Neuronal stem cell (in vitro differentiated cells): ENCODE data around the gene ROBO1.

Experiments
- DNase-seq: peaks from one replicate; pipeline ENCODE4 v3.0.0-alpha.2; 2013; ENCODE audit warnings: low spot score
- H2AFZ ChIP-seq: one replicate; pipeline ENCODE4 v1.6.1; 2013; ENCODE audit warnings: mild to moderate bottlenecking, low read length, inconsistent platforms
- H2AK5ac ChIP-seq: 2 replicates; pipeline ENCODE4 v1.6.1; 2013; ENCODE audit warnings: low read depth, mild to moderate bottlenecking, inconsistent platforms, low read length, moderate library complexity, mixed read lengths
- H2BK120ac ChIP-seq: 2 replicates; pipeline ENCODE4 v1.6.1; 2013; ENCODE audit warnings: low read depth, mild to moderate bottlenecking, inconsistent platforms, low read length, moderate library complexity, mixed read lengths
- H2BK12ac ChIP-seq: one replicate; pipeline ENCODE4 v1.6.1; 2013; ENCODE audit warnings: low read length, inconsistent platforms
- H2BK15ac ChIP-seq: 2 replicates; pipeline ENCODE4 v1.6.1; 2013; ENCODE audit warnings: mild to moderate bottlenecking, low read length, inconsistent platforms, mixed read lengths
- H2BK5ac ChIP-seq: one replicate; pipeline ENCODE4 v1.6.1; 2013; ENCODE audit warnings: inconsistent platforms, mild to moderate bottlenecking, low read length, moderate library complexity
- H3K14ac ChIP-seq: one replicate; pipeline ENCODE4 v1.6.1; 2013; ENCODE audit warnings: low read length, inconsistent platforms
- H3K18ac ChIP-seq: 2 replicates; pipeline ENCODE4 v1.6.1; 2013; ENCODE audit warnings: low read length, inconsistent platforms
- H3K23ac ChIP-seq: 2 replicates; pipeline ENCODE4 v1.6.1; 2013; ENCODE audit warnings: low read depth, mild to moderate bottlenecking, mixed read lengths, low read length, inconsistent platforms; ENCODE audit not compliant: poor library complexity
- H3K27ac ChIP-seq: replicated peaks from 3 replicates; pipeline ENCODE4 v1.5.1; 2013; ENCODE audit warnings: low read length, inconsistent platforms
- H3K27me3 ChIP-seq, 3 experiments: 2 replicates each; pipeline ENCODE4 v1.6.1; 2013; ENCODE audit warnings: low read length in 3 of 3, mild to moderate bottlenecking in 2 of 3, inconsistent platforms in 1 of 3, low read depth in 1 of 3, mixed read lengths in 1 of 3, moderate library complexity in 1 of 3; ENCODE audit not compliant: control insufficient read depth in 3 of 3, insufficient read depth in 3 of 3
- H3K36me3 ChIP-seq, 2 donors: replicated peaks in 1 of 2; 2 replicates each; pipeline ENCODE4 v1.6.1; 2013; ENCODE audit warnings: low read length in 2 of 2; ENCODE audit not compliant: control insufficient read depth in 2 of 2, insufficient read depth in 2 of 2
- H3K4ac ChIP-seq: 2 replicates; pipeline ENCODE4 v1.6.1; 2013; ENCODE audit warnings: inconsistent platforms, mild to moderate bottlenecking, low read length, moderate library complexity
- H3K4me1 ChIP-seq, 2 donors: 1 replicate in 1 of 2; 2 replicates in 1 of 2; pipeline ENCODE4 v1.6.1; 2013; ENCODE audit warnings: low read length in 2 of 2, low read depth in 1 of 2; ENCODE audit not compliant: control insufficient read depth in 2 of 2, insufficient read depth in 1 of 2
- H3K4me2 ChIP-seq: one replicate; pipeline ENCODE4 v1.6.1; 2013; ENCODE audit warnings: mild to moderate bottlenecking, low read length, inconsistent platforms; ENCODE audit not compliant: insufficient read depth, poor library complexity, severe bottlenecking
- H3K4me3 ChIP-seq, 2 donors: 2 replicates each; pipeline ENCODE4 v1.5.1; 2013; ENCODE audit warnings: low read length in 2 of 2, mild to moderate bottlenecking in 2 of 2, inconsistent platforms in 1 of 2, moderate library complexity in 1 of 2
- H3K79me1 ChIP-seq: one replicate; pipeline ENCODE4 v1.6.1; 2013; ENCODE audit warnings: low read depth, mild to moderate bottlenecking, inconsistent platforms, low read length, moderate library complexity
- H3K9ac ChIP-seq: one replicate; pipeline ENCODE4 v1.6.1; 2013; ENCODE audit warnings: mild to moderate bottlenecking, low read depth, low read length, inconsistent platforms; ENCODE audit not compliant: poor library complexity
- H3K9me3 ChIP-seq, 2 donors: replicated peaks in 1 of 2; 2 replicates each; pipeline versions ENCODE3 to v1.6.1; 2013; ENCODE audit warnings: low read length in 2 of 2, mild to moderate bottlenecking in 2 of 2, inconsistent platforms in 1 of 2, low read depth in 1 of 2, mixed read lengths in 1 of 2, moderate library complexity in 1 of 2; ENCODE audit not compliant: control insufficient read depth in 2 of 2, insufficient read depth in 1 of 2
- H4K8ac ChIP-seq: one replicate; pipeline ENCODE4 v1.6.1; 2013; ENCODE audit warnings: low read depth, mild to moderate bottlenecking, inconsistent platforms, low read length, moderate library complexity
- H4K91ac ChIP-seq: one replicate; pipeline ENCODE4 v1.6.1; 2013; ENCODE audit warnings: low read length, low read depth, mild to moderate bottlenecking, inconsistent platforms; ENCODE audit not compliant: poor library complexity
- WGBS, 2 donors: extraction: QIAGEN DNeasy Blood & Tissue Kit; methylation state at CpG; one replicate each; pipeline ENCODE4 v1.1.7; 2013; ENCODE audit warnings: missing lambda C conversion rate in 2 of 2, mixed read lengths in 1 of 2; ENCODE audit not compliant: insufficient read length in 2 of 2, insufficient replicate concordance in 1 of 2; ENCODE audit errors: extremely low coverage in 2 of 2; 5-methylcytosine and 5-hydroxymethylcytosine counted together

ROBO1 gene

GRCh38 chr3:78901544-78901943 is 866.3 kb downstream of the ROBO1 start:
- Histone ChIP-seq H3K23ac (no peak overlapping the region), H2BK12ac (no peak overlapping the region), H4K91ac (no peak overlapping the region), H3K9ac (no peak overlapping the region), H3K4ac (no peak overlapping the region), H3K36me3 (no peaks in the 10 kb centered on the region), H3K4me3 (no peak overlapping the region), H3K4me1 (peaks cover 0 to 5% of the 10 kb centered on the region in 2 donors), H2BK15ac (no peak overlapping the region), H3K14ac (no peak overlapping the region), H2AFZ (no peak overlapping the region), H2BK5ac (no peak overlapping the region), H3K27ac (no peak overlapping the region), H3K79me1 (no peaks in the 10 kb centered on the region), H2AK5ac (no peak overlapping the region), H4K8ac (no peak overlapping the region), H3K18ac (no peak overlapping the region), H3K4me2 (no peak overlapping the region), H2BK120ac (no peak overlapping the region), H3K9me3 (no peaks in the 10 kb centered on the region), H3K27me3 (no peaks in the 10 kb centered on the region)
- no CpG with 5 or more reads among the region's 1 CpG for WGBS, 2 donors
- no peak for DNase-seq

GRCh38 chr3:78900880-78901279 is 866.9 kb downstream of the ROBO1 start:
- no peaks in the 10 kb centered on the region for H3K9me3 ChIP-seq
- H2BK5ac ChIP-seq: no peak overlapping the region
- H4K8ac ChIP-seq: no peak overlapping the region
- H3K4ac ChIP-seq: no peak overlapping the region
- H3K4me3 ChIP-seq: no peak overlapping the region
- H3K4me2 ChIP-seq: no peak overlapping the region
- peaks cover 0 to 5% of the 10 kb centered on the region in 2 donors for H3K4me1 ChIP-seq
- H2BK12ac ChIP-seq: no peak overlapping the region
- H2AFZ ChIP-seq: no peak overlapping the region
- no peaks in the 10 kb centered on the region for H3K27me3 ChIP-seq
- H3K14ac ChIP-seq: no peak overlapping the region
- no CpG with 5 or more reads among the region's 3 CpGs for WGBS, 2 donors
- no peak overlapping the region for H3K9ac ChIP-seq
- no peak overlapping the region for H4K91ac ChIP-seq
- no peak overlapping the region for H2BK120ac ChIP-seq
- no peak overlapping the region for H2AK5ac ChIP-seq
- H3K23ac ChIP-seq: no peak overlapping the region
- H2BK15ac ChIP-seq: no peak overlapping the region
- H3K18ac ChIP-seq: no peak overlapping the region
- H3K36me3 ChIP-seq: no peaks in the 10 kb centered on the region
- H3K27ac ChIP-seq: no peak overlapping the region
- H3K79me1 ChIP-seq: no peaks in the 10 kb centered on the region
- DNase-seq: no peak

- Histone ChIP-seq H2AK5ac (no peak overlapping the region), H2BK5ac (no peak overlapping the region), H3K4me1 (peaks cover 0 to 5% of the 10 kb centered on the region in 2 donors), H4K8ac (no peak overlapping the region), H3K27ac (no peak overlapping the region), H2BK120ac (no peak overlapping the region), H4K91ac (no peak overlapping the region), H2AFZ (no peak overlapping the region), H3K18ac (no peak overlapping the region), H2BK15ac (no peak overlapping the region), H3K4ac (no peak overlapping the region), H2BK12ac (no peak overlapping the region), H3K36me3 (no peaks in the 10 kb centered on the region), H3K4me2 (no peak overlapping the region), H3K9me3 (no peaks in the 10 kb centered on the region), H3K79me1 (no peaks in the 10 kb centered on the region), H3K27me3 (no peaks in the 10 kb centered on the region), H3K4me3 (no peak overlapping the region), H3K14ac (no peak overlapping the region), H3K23ac (no peak overlapping the region), H3K9ac (no peak overlapping the region)
- no peak for DNase-seq
- no CpG with 5 or more reads among the region's 1 CpG for WGBS, 2 donors
These were observed 867.4 kb downstream of the ROBO1 start for GRCh38 chr3:78900426-78900825.

- DNase-seq: no peak
- no peak overlapping the region for H3K23ac ChIP-seq
These were observed 872.3 kb downstream of the ROBO1 start for GRCh38 chr3:78895528-78895927.

More at GRCh38 chr3:78895528-78895927, 872.3 kb downstream of the ROBO1 start:
- Histone ChIP-seq H3K4me3 (no peak overlapping the region), H2AK5ac (no peak overlapping the region), H3K18ac (no peak overlapping the region), H3K14ac (no peak overlapping the region), H2BK5ac (no peak overlapping the region), H2BK12ac (no peak overlapping the region), H3K9me3 (no peaks in the 10 kb centered on the region), H2AFZ (no peak overlapping the region), H3K36me3 (no peaks in the 10 kb centered on the region), H2BK15ac (no peak overlapping the region), H2BK120ac (no peak overlapping the region), H3K9ac (no peak overlapping the region), H3K4ac (no peak overlapping the region), H3K4me1 (peaks cover 6 to 7% of the 10 kb centered on the region in 2 donors), H3K4me2 (no peak overlapping the region), H4K91ac (no peak overlapping the region), H3K27me3 (no peaks in the 10 kb centered on the region), H3K79me1 (no peaks in the 10 kb centered on the region), H3K27ac (no peak overlapping the region), H4K8ac (no peak overlapping the region)
